Small intestine (tissue), 7 donors: ENCODE data around the gene TMEM259. TPM values are rescaled to one million over a fixed set of nuclear protein-coding genes. Genes with fewer than 3 reads are reported as not detected.

Experiments
- DNase-seq, 2 donors: peaks; one replicate each; pipeline versions ENCODE4 v3.0.0 to v3.0.0-alpha.2; 2013
- FAIRE-seq: peaks from 2 replicates; lab custom pipeline; 2012; peaks lifted over from hg19 to GRCh38; lab: Jason Lieb, UNC
- H3K27ac ChIP-seq, 3 donors: one replicate each; pipeline ENCODE4 v1.5.1; 2013; ENCODE audit warnings: low read length in 2 of 3, mild to moderate bottlenecking in 2 of 3, control low read depth in 1 of 3, inconsistent platforms in 1 of 3, low read depth in 1 of 3, moderate library complexity in 1 of 3
- H3K27me3 ChIP-seq, 3 donors: one replicate each; pipeline ENCODE4 v1.6.1; 2013; ENCODE audit warnings: low read length in 3 of 3, inconsistent platforms in 1 of 3; ENCODE audit not compliant: control insufficient read depth in 3 of 3, insufficient read depth in 3 of 3
- H3K36me3 ChIP-seq, 3 donors: one replicate each; pipeline ENCODE4 v1.6.1; 2013; ENCODE audit warnings: low read length in 3 of 3, inconsistent platforms in 1 of 3, low read depth in 1 of 3, mild to moderate bottlenecking in 1 of 3, moderate library complexity in 1 of 3; ENCODE audit not compliant: control insufficient read depth in 3 of 3, insufficient read depth in 2 of 3
- H3K4me1 ChIP-seq, 3 donors: one replicate each; pipeline ENCODE4 v1.6.1; 2013; ENCODE audit warnings: low read length in 2 of 3, inconsistent platforms in 1 of 3, low read depth in 1 of 3, mild to moderate bottlenecking in 1 of 3, moderate library complexity in 1 of 3; ENCODE audit not compliant: control insufficient read depth in 3 of 3, insufficient read depth in 2 of 3
- H3K4me3 ChIP-seq, 3 donors: one replicate each; pipeline ENCODE4 v1.5.1; 2013; ENCODE audit warnings: low read length in 3 of 3, control low read depth in 1 of 3, inconsistent platforms in 1 of 3, low read depth in 1 of 3, mild to moderate bottlenecking in 1 of 3, moderate library complexity in 1 of 3
- H3K9me3 ChIP-seq, 2 donors: one replicate each; pipeline ENCODE4 v1.6.1; 2013; ENCODE audit warnings: low read depth in 1 of 2, low read length in 1 of 2; ENCODE audit not compliant: control insufficient read depth in 2 of 2, insufficient read depth in 1 of 2
- WGBS, 3 donors: extraction: QIAGEN DNeasy Blood & Tissue Kit; methylation state at CpG; one replicate each; pipeline ENCODE4 v1.1.7; 2013; 5-methylcytosine and 5-hydroxymethylcytosine counted together
- polyA plus RNA-seq, 4 donors: library from polyadenylated mRNA; stranded (reverse) in 3 of 4; unstranded in 1 of 4; fragments of 200-250 nt in 3 of 4; fragments of 120-200 nt in 1 of 4; gene quantifications; one replicate each; pipeline versions ENCODE4 v1.2.1 to v1.2.3, GENCODE V29; 2013
- donor health status: healthy with polysubstance abuse.
- donor health status: control.
- donor health status: control.
- donor health status: Bipolar disorder and iron deficiency.
- donor health status: healthy.

TMEM259 gene
- polyA plus RNA-seq, 4 donors = 123 to 313 (median 186) TPM

DNA sequence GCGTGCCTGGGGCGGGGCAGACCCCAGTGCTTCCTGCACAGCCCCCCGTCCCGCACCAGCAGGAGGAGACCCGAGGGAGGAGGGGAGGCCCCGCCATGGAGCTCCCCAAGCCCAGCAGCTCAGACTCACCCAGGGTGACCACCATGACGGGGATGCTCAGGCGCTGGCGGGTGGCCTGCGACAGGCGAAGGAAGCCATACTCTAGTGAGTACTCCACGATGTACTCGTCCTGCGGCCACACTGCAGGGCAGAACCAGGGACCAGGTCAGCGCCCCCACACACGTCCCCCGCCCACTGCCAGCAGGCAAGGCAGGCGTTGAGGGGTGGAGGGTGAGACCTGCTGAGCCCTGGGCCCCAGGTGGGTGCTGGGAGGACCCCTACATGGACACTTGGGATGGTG, 8.6 kb downstream of the TMEM259 start:
- FAIRE-seq = no peak
- Histone ChIP-seq H3K36me3 (peaks cover 22 to 88% (median 22%) of the 10 kb centered on the region in 3 donors), H3K4me3 (no peak overlapping the region), H3K27me3 (no peaks in the 10 kb centered on the region), H3K27ac (no peak overlapping the region), H3K9me3 (peaks cover 0 to 2% of the 10 kb centered on the region in 2 donors), H3K4me1 (peaks cover 3 to 19% (median 4%) of the 10 kb centered on the region in 3 donors)
- no peak for DNase-seq
- 88 to 95% (median 88%) methylated on average over 15 to 18 of the region's 18 CpGs for WGBS, 3 donors

DNA sequence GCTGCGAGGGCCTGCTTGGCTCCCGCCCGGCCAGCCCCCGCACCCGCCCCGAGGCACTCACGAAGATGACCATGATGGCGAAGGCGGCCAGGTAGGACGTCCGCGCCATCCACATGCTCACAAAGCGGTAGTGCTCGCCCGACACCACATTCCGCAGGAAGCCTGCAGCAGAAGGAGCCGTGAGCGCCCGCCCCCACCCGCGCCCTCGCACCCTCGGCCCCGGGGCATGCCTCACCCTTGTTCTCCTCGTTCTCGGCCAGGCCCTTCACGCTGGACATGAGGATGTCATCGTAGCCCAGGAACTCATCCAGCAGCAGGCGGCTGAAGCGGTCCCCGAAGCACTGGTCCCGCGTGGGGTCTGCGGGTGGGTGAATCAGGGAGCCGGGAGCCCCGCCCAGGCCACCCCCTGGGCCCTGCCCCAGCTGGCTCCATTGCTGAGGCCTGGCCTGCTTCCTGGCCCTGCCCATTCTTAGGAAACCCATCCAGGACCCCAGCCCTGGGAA, 9.0 kb downstream of the TMEM259 start:
- Histone ChIP-seq H3K27me3 (no peaks in the 10 kb centered on the region), H3K4me3 (no peak overlapping the region), H3K4me1 (peaks cover under 1 to 15% (median 3%) of the 10 kb centered on the region in 3 donors), H3K36me3 (peaks cover 22 to 89% (median 22%) of the 10 kb centered on the region in 3 donors), H3K9me3 (peaks cover 0 to 2% of the 10 kb centered on the region in 2 donors), H3K27ac (no peak overlapping the region)
- FAIRE-seq (no peak), DNase-seq (no peak)
- 94 to 98% (median 97%) methylated on average over 22 to 36 of the region's 36 CpGs for WGBS, 3 donors

DNA sequence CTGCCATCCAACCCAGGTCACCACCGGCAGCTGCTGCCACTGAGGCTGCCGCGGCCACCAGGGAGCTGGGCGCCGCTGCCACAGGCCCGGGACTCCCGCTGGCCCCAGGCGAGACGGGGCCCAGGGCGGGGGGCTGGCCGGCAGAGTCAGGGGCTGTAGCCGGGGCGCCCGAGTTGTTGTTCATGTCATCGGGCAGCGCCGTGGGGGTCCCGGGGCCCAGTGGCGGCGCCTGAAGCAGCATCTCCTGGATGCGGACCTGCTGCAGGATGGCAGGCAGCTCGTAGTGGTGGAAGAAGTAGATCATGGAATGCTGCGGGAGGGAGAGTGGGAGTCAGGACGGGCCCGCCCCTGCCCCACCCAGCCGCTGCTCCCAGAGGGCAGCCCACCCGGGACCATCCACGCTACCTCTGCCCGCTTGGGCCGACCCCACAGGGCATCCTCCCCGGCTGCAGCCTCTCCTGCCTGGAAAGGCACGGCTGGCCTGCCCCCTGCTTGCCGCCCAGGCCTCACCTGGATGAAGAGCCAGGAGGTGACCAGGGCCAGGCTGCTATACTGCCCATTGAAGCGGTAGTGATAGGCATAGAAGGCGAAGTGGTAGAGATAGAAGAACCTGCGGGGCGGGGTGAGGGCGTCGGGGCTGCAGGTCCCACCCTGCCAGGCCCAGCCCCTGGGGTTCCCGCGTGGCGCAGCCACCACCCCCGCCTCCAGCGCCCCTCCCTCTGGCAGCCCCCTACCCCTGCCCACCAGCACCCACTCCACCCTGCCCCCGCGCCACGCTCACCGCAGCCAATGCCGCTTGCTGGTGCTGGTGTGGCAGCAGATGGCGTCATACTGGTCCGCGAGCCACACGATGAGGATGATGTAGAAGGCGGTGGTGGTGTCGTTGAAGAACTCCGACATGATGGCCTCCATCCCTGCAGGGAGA, 10.1 kb downstream of the TMEM259 start:
- DNase-seq (no peak), FAIRE-seq (no peak)
- 89 to 94% (median 92%) methylated on average over 53 to 56 of the region's 56 CpGs for WGBS, 3 donors
- peaks cover 0 to 2% of the 10 kb centered on the region in 2 donors for H3K9me3 ChIP-seq
- H3K27me3 ChIP-seq = no peaks in the 10 kb centered on the region
- H3K4me1 ChIP-seq = peaks cover 0 to 6% (median under 1%) of the 10 kb centered on the region in 3 donors
- H3K4me3 ChIP-seq = no peak overlapping the region
- H3K27ac ChIP-seq = no peak overlapping the region
- peaks cover 22 to 83% (median 22%) of the 10 kb centered on the region in 3 donors for H3K36me3 ChIP-seq

DNA sequence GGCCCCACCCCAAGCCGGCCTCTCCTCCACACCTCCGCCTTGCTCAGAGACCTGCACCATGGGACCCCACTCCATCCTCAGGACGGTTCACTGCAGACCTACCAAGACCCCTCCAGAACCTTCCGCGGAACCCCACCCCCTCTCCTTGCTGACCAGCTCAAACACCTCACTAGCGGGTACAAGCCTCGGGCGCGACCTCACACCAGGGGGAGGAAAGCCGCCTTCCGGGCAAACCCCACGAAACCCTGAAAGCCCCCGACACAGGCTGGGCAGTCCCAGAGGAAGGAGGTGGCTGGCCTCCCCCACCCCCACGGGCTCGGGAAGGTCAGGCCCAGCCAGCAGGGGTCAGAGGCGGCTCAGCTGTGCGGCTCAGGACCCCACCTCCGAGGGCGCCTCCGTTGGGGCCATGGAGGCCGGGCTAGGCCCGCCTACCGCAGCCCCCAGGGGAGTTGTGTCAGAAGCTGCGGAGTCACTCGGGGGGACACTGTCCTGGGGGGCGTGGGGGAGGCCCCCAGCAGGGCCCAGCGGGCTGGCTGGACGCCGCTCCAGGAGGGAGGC, 10.9 kb downstream of the TMEM259 start:
- no peak overlapping the region for H3K4me3 ChIP-seq
- peaks cover 21 to 75% (median 22%) of the 10 kb centered on the region in 3 donors for H3K36me3 ChIP-seq
- H3K9me3 ChIP-seq = peaks cover 0 to 2% of the 10 kb centered on the region in 2 donors
- WGBS, 3 donors = 83 to 92% (median 91%) methylated on average over 23 to 29 of the region's 29 CpGs
- no peaks in the 10 kb centered on the region for H3K4me1 ChIP-seq
- DNase-seq (no peak), FAIRE-seq (no peak)
- H3K27me3 ChIP-seq = no peaks in the 10 kb centered on the region
- H3K27ac ChIP-seq = peak overlapping the region in 2 of 3 donors; percentile 17 to 33

DNA sequence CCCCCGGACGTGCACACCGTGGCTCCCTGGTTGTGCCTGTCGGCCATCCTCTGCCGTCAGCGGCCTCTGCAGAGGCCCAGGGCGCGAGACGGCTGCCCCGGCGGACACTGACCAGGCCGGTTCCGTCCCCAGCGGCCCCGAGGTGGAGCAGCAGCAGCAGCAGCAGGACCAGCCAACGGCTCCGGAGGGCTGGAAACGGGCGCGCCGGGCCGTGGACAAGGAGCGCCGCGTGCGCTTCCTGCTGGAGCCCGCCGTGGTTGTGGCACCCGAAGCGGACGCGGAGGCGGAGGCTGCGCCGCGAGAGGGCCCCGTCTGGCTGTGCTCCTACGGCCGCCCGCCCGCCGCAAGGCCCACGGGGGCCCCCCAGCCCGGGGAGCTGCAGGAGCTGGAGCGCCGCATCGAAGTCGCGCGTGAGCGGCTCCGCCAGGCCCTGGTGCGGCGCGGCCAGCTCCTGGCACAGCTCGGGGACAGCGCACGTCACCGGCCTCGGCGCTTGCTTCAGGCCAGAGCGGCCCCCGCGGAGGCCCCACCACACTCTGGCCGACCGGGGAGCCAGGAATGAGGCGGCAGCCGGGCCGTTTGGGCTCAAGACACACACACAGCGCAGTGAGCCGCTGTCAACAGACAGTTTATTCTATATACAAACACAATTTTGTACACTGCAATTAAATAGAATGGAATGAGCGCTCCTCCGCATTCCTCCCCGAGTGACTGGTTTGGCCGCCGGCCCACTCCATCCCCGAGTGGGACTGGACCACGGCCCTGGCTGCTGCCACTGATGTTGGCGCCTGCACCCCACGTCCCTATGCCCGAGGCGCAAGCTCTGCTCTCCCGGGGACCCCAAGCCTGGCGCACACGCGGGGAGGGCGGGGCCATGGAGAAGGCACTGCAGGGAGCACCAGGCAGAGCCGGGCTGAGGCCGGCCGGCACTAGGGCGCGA, 11.6 kb downstream of the TMEM259 start:
- DNase-seq (peak in 1 of 2 donors; percentile 26), FAIRE-seq (no peak)
- WGBS, 3 donors = 72 to 89% (median 84%) methylated on average over 71 to 92 of the region's 92 CpGs
- Histone ChIP-seq H3K27me3 (no peaks in the 10 kb centered on the region), H3K4me1 (no peaks in the 10 kb centered on the region), H3K36me3 (peaks cover 20 to 68% (median 20%) of the 10 kb centered on the region in 3 donors), H3K9me3 (peaks cover 0 to 2% of the 10 kb centered on the region in 2 donors), H3K4me3 (no peak overlapping the region), H3K27ac (peak overlapping the region in 2 of 3 donors; percentile 17 to 33)

DNA sequence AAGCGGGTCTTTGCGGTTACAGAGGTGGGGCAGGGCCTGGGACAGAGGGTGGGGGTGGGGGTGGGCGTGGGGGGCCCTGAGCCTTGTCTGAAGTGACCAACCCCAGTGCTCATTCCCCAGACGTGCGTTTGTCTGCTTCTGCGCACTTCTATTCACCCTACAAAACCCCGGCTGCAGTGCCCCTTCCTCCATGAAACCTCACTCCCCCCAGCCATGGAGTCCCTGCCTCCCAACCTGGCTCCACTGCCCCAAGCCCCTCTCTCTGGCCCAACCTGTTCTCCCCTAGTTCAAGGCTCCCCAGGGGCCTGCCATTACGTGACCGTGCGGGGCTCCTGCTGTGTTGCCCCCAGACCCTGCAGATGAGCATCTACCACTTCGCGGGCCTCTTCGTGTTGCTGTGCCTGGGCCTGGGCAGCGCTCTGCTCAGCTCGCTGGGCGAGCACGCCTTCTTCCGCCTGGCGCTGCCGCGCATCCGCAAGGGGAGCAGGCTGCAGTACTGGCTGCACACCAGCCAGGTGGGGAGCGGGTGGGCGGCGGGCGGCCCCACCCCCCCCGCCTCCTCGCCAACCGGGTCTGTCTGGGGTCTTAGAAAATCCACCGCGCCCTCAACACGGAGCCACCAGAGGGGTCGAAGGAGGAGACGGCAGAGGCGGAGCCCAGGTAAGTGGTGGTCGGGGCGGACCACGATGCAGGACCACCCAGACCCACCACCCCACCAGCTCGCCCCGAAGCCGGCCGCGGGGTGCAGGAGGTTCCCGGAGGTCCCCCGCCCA, 12.5 kb downstream of the TMEM259 start:
- no peaks in the 10 kb centered on the region for H3K27me3 ChIP-seq
- H3K27ac ChIP-seq = peak overlapping the region in 2 of 3 donors; percentile 17 to 22
- FAIRE-seq (no peak), DNase-seq (no peak)
- WGBS, 3 donors = 92 to 95% (median 92%) methylated on average over 32 to 45 of the region's 45 CpGs
- no peak overlapping the region for H3K4me3 ChIP-seq
- H3K9me3 ChIP-seq = peaks cover 0 to 2% of the 10 kb centered on the region in 2 donors
- H3K36me3 ChIP-seq = peaks cover 15 to 59% (median 20%) of the 10 kb centered on the region in 3 donors
- no peaks in the 10 kb centered on the region for H3K4me1 ChIP-seq

DNA sequence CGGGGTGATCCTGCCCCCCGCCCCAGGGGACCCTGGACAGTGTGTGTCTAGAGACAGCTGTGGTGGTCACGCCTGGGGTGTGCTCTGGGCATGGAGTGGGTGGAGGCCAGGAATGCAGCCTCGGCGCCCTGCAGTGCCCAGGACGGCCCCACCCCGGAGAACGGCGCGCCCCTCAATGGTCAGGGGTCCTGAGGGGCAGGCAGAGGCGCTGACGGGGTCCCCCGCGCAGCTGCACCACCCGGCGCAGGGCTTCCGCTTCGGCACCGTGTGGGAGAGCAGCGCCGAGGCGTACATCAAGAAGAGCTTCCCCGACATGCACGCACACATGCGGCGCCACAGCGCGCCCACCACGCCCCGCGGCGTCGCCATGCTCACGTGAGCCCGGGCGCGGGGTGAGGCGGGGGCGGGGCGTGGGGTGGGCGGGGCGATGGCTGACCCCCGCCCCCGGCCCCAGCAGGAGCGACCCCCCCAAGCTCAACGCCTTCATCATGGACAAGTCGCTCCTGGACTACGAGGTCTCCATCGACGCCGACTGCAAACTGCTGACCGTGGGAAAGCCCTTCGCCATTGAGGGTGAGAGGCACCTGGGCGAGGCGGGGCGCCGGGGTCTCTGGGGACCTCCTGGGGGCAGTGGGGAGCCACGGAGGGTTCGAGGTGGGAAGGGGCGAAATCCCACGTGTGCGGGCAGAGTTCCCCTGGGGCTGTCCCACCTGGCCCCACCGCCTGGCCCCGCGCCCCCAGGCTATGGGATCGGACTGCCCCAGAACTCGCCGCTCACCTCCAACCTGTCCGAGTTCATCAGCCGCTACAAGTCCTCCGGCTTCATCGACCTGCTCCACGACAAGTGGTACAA, 13.3 kb downstream of the TMEM259 start:
- Histone ChIP-seq H3K27ac (no peak overlapping the region), H3K4me1 (no peaks in the 10 kb centered on the region), H3K4me3 (no peak overlapping the region), H3K9me3 (peaks cover 0 to 2% of the 10 kb centered on the region in 2 donors), H3K36me3 (peaks cover 8 to 51% (median 20%) of the 10 kb centered on the region in 3 donors), H3K27me3 (peaks cover 0 to 3% (median 1%) of the 10 kb centered on the region in 3 donors)
- 85 to 93% (median 90%) methylated on average over 62 to 73 of the region's 73 CpGs for WGBS, 3 donors
- no peak for DNase-seq
- FAIRE-seq = no peak
